ENCODE results near the gene RET. TPM values are rescaled to one million over a fixed set of nuclear protein-coding genes. Genes with fewer than 3 reads are reported as not detected.

RET gene
- total and polyA plus RNA-seq, 2 donors from 2014 or later: 1.1 to 3.1 TPM

GRCh38 chr10:43041422-43042342 lies 35.2 kb upstream of the RET start:
- DNase-seq (peak in 3 of 5 donors; percentile 4 to 44 (median 33)), FAIRE-seq (no peak)
- H3K36me3 ChIP-seq (ENCODE audit: control insufficient read depth in 2 of 3, insufficient read depth in 3 of 3, low read length in 3 of 3): no peaks in the 10 kb centered on the region
- intact Hi-C loops (cut with DNase I): no loop called here
- no peak overlapping the region for H3K4me3 ChIP-seq (ENCODE audit: low read length in 3 of 3)
- no peak overlapping the region for H3K9ac ChIP-seq (ENCODE audit: low read length in 3 of 3)
- H3K4me1 ChIP-seq (ENCODE audit: control insufficient read depth in 2 of 3, insufficient read depth in 2 of 3, low read depth in 1 of 3, low read length in 3 of 3): no peaks in the 10 kb centered on the region
- no peak for TF ChIP-seq CTCF (IDR thresholded peaks at IDR 0.05; ENCODE audit: borderline replicate concordance, extremely low read depth, insufficient read depth)
- H3K27ac ChIP-seq (ENCODE audit: low read depth in 2 of 2, low read length in 2 of 2): no peak overlapping the region
- H3K27me3 ChIP-seq (ENCODE audit: control insufficient read depth, insufficient read depth, low read length): no peaks in the 10 kb centered on the region
- H3K9me3 ChIP-seq (ENCODE audit: control insufficient read depth in 2 of 3, insufficient read depth in 1 of 3, low read length in 3 of 3): no peaks in the 10 kb centered on the region

DNA sequence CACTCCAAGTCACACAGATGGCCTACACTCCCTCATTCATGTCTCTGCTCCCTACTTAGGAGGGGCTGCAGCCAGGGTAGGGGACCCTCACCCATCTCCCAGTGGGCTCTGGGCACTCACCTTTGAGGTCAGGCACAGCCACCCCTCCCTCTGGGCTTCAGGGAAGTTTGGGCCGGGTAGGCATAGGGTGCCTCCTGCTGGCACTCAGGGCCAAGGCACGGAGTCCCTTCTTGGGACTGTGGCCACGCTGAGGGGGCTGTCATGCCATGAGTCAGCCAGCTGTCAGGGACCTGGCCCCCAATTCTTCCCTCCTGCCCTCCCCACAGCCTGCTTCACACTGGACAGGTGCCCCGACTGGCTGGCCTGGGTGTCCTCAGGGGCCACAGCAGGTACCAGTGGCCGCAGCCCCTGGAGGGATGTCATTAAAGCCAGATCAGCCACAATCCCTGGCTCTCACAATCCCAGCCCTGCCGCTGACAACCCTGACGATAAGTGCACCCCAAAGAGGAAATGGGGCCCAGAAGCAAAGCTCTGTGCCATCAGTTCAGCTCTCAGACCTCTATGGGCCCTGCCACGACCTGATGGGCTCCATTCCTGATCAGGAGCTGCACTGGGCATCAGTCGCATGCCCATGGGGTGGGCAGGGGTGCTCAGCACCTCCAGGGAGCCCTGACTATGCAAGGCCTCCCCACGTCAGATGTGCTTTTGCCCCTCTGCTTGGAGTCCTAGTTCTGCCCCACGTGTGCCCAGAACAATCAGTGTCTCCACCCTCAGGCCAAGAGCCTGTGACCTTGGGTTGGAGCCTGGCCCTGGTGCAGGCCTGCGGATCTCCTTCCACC lies 34.1 kb upstream of the RET start:
- H3K4me1 ChIP-seq (ENCODE audit: control insufficient read depth in 2 of 3, insufficient read depth in 2 of 3, low read depth in 1 of 3, low read length in 3 of 3): no peaks in the 10 kb centered on the region
- no peak for TF ChIP-seq CTCF (IDR thresholded peaks at IDR 0.05; ENCODE audit: borderline replicate concordance, extremely low read depth, insufficient read depth)
- H3K27ac ChIP-seq (ENCODE audit: low read depth in 2 of 2, low read length in 2 of 2): no peak overlapping the region
- H3K9ac ChIP-seq (ENCODE audit: low read length in 3 of 3): no peak overlapping the region
- H3K9me3 ChIP-seq (ENCODE audit: control insufficient read depth in 2 of 3, insufficient read depth in 1 of 3, low read length in 3 of 3): no peaks in the 10 kb centered on the region
- no peaks in the 10 kb centered on the region for H3K27me3 ChIP-seq (ENCODE audit: control insufficient read depth, insufficient read depth, low read length)
- intact Hi-C loops (cut with DNase I): no loop called here
- FAIRE-seq: no peak
- peak in 2 of 5 donors; percentile 6 to 59 for DNase-seq
- H3K4me3 ChIP-seq (ENCODE audit: low read length in 3 of 3): no peak overlapping the region
- no peaks in the 10 kb centered on the region for H3K36me3 ChIP-seq (ENCODE audit: control insufficient read depth in 2 of 3, insufficient read depth in 3 of 3, low read length in 3 of 3)

GRCh38 chr10:43043342-43043772 lies 33.5 kb upstream of the RET start:
- H3K4me1 ChIP-seq (ENCODE audit: control insufficient read depth in 2 of 3, insufficient read depth in 2 of 3, low read depth in 1 of 3, low read length in 3 of 3): no peaks in the 10 kb centered on the region
- DNase-seq (peak in 1 of 5 donors; percentile 32), FAIRE-seq (no peak)
- TF ChIP-seq CTCF (IDR thresholded peaks at IDR 0.05; ENCODE audit: borderline replicate concordance, extremely low read depth, insufficient read depth): no peak
- no peak overlapping the region for H3K4me3 ChIP-seq (ENCODE audit: low read length in 3 of 3)
- intact Hi-C loops (cut with DNase I): no loop called here
- H3K27ac ChIP-seq (ENCODE audit: low read depth in 2 of 2, low read length in 2 of 2): no peak overlapping the region
- H3K9ac ChIP-seq (ENCODE audit: low read length in 3 of 3): no peak overlapping the region
- H3K27me3 ChIP-seq (ENCODE audit: control insufficient read depth, insufficient read depth, low read length): no peaks in the 10 kb centered on the region
- H3K36me3 ChIP-seq (ENCODE audit: control insufficient read depth in 2 of 3, insufficient read depth in 3 of 3, low read length in 3 of 3): no peaks in the 10 kb centered on the region
- no peaks in the 10 kb centered on the region for H3K9me3 ChIP-seq (ENCODE audit: control insufficient read depth in 2 of 3, insufficient read depth in 1 of 3, low read length in 3 of 3)
